Activated CD4-positive, alpha-beta T cell treated with anti-CD3 and anti-CD28 coated beads, Interleukin-2, amount 50 U/mL, for 4 hours (primary cell): ENCODE measurements around the gene SS18.
"Not testable (repeated sequence)": the region's sequence is repeated elsewhere in the genome, so short reads cannot be mapped to it uniquely, and the experiment has no call there.

ENCODE experiments used
- DNase-seq, 2 experiments: peaks; one replicate each; pipeline ENCODE4 v3.0.0-alpha.2; 2020

The SS18 gene

GRCh38 chr18:26090130-26091046 lies at the start of gene SS18:
Gene SS18, minus strand, starts transcription at chr18:26090613. Its CDS starts 44 bp downstream, at chr18:26090569.
- DNase-seq: peak; percentile 81 to 85

GRCh38 chr18:26135548-26135947 lies 45.1 kb upstream of the SS18 start:
- DNase-seq: no peak

GRCh38 chr18:26134107-26134506 lies 43.7 kb upstream of the SS18 start:
- no peak for DNase-seq

GRCh38 chr18:26133652-26134051 lies 43.2 kb upstream of the SS18 start, which contains the start of gene PSMA8:
Gene PSMA8, plus strand, starts transcription at chr18:26133869. Its CDS starts 97 bp downstream, at chr18:26133966.
- DNase-seq: peak; percentile 33 to 45

GRCh38 chr18:26128192-26128591 lies 37.8 kb upstream of the SS18 start:
- DNase-seq: not testable (repeated sequence)

- no peak for DNase-seq
Measured at GRCh38 chr18:26127786-26128185, 37.4 kb upstream of the SS18 start.

DNA sequence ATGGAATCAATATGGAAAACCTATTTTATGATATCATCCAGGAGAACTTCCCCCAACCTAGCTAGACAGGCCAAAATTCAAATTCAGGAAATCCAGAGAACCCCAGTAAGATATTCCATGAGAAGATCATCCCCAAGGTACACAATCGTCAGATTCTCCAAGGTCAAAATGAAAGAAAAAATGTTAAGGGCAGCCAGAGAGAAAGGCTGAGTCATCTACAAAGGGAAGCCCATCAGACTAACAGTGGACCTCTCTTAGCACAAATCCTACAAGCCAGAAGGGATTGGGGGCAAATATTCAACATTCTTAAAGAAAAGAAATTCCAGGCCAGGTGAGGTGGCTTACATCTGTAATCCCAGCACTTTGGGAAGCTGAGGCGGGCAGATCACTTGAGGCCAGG lies 31.6 kb upstream of the SS18 start:
- not testable (repeated sequence) for DNase-seq

GRCh38 chr18:26121476-26121875 lies 31.1 kb upstream of the SS18 start:
- no peak for DNase-seq

- DNase-seq: no peak
Measured at GRCh38 chr18:26119246-26119645, 28.8 kb upstream of the SS18 start.

DNA sequence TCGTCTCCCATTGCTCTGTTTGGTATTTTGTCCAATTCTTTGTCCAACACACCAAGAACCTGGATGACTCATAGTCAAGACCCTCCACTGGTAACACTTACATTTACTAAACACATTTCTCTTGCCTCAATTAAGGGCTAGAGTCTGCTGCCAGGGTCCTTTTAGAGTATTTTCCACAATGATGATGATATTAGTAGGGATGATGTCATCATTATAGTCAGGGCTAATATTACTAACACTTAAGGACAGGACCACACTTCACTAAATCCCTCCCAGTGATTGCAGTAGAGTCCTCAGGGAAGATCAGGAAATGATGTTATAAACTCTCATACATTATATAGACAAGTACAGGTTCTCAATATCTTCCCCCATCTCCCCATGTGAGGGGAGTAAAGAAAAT lies 13.6 kb upstream of the SS18 start:
- no peak for DNase-seq

- DNase-seq: peak; percentile 21 to 32
Measured at GRCh38 chr18:26103579-26103978, 13.2 kb upstream of the SS18 start.

- DNase-seq: no peak
Measured at GRCh38 chr18:26097563-26097962, 7.2 kb upstream of the SS18 start.

DNA sequence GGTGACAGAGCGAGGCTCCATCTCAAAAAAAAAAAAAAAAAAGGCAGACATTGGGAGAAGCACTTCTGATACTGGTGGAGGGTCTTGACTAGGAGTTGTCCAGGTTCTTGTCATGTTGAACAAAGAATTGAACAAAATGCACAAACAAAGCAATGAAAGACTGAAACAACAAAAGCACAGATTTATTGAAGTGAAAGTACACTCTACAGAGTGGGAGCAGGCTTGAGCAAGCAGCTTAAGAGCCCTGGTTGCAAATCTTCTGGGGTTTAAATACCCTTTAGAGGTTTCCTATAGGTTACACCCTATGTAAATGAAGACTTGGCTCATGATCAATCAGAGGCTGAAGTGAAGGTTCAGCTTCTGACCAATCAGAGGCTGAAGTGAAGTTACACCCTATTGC lies 6.4 kb upstream of the SS18 start:
- no peak for DNase-seq

DNA sequence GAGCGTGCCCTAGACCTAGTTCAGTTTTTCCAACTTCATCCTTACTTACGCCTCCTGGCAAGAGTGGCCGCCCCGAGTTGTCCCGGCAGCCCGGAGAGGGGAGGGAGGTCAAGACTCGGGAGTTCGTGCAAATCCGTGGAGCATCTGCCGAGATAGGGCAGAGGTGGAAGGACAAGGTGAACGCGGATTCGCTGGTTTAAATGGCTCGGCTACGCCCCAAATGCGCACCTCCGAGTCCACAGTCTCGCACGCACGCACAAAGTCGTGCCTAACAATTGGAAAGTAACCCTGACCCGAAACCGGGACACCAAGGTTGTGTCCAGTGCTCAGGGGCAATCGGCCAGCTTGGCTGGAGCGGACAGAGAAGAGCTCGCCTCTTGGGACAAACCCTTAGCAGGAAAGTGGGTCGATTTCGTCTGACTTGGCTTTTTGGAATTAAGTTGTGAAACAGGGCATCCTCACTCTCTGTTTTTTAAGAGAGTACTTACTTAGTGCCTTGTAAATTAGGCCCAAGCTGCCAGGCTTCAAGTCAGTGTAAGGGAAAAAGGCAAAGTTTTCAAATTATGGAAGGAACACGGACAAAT lies 726 bp upstream of the SS18 start:
- no peak for DNase-seq

DNA sequence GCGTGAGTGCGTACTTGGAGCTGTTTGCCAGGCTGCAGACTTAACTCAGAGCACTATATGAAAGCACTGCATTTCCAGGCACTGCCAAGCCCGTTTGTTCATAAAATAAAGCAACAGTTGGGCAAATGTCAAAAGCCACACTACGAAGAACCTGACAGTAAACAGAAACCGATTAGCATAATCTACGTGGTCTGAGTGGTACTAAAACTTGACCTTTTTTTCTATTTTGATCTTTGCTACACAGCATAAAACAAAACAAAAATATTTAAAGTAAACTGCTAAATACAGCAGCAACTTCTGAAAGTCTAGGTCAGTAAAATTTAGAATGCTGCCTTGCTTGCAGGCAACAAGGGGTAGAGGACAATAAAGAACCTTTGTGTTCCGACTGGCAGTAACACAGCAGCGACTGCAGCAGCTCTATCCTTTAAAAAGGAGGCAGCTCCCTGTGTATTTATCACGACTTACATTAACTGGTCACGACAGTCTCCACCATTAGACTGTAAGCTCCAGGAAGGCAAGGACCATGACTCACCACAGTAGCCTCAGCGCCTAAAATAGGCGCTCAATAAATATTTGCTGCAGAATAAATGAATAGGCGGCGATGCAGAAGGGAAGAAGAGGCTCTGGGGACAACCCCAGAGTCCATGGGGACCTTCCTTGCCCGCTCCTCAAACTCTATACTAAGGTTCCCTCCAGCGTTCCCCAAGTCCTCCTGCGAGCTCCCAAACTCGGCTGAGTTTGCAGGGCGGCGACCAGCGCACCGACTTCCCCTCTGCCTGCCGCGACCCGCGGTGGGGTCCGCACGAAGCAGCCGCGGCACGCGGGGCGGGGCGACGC lies 902 bp downstream of the SS18 start:
- no peak for DNase-seq

- DNase-seq: no peak
Measured at GRCh38 chr18:26088487-26088886, 1.9 kb downstream of the SS18 start.

DNA sequence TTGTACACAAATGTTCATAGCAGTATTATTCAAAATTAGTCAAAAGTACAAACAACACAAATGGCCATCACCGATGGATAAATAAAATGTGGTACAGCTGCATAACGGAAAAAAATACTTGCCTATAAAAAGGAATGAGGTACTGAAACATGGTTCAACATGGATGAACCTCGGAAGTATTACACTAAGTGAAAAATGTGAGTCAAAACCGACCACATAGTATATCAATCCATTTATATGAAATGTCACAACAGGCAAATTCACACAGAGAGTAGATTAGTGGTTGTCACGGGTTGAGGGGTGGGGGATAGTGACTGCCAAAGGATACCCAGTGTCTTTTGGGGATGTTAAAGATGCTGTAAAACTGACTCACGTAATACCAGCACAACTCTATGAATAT lies 3.5 kb downstream of the SS18 start:
- no peak for DNase-seq

GRCh38 chr18:26085056-26085455 lies 5.4 kb downstream of the SS18 start:
- no peak for DNase-seq

GRCh38 chr18:26083099-26083498 lies 7.3 kb downstream of the SS18 start:
- DNase-seq: no peak

GRCh38 chr18:26082475-26082874 lies 7.9 kb downstream of the SS18 start:
- DNase-seq: no peak

DNA sequence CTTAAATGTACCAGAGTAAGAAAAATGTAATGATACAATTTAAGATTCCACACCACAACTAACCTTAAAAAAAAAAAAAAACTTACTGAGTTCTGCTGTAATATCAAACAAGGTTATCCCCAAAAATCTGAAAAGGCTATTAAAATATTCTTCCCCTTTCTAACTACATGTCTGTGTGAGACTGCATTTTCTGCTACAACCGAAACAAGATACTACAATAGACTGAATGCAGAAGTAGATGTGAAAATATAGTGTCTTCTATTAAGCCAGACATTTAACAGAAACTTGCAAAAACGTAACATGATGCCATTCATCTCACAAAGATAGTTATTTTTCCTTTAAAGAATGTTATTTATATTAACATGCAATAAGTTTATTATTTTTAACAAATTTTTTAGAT lies 16.2 kb downstream of the SS18 start:
- no peak for DNase-seq

GRCh38 chr18:26073758-26074157 lies 16.7 kb downstream of the SS18 start:
- no peak for DNase-seq

DNA sequence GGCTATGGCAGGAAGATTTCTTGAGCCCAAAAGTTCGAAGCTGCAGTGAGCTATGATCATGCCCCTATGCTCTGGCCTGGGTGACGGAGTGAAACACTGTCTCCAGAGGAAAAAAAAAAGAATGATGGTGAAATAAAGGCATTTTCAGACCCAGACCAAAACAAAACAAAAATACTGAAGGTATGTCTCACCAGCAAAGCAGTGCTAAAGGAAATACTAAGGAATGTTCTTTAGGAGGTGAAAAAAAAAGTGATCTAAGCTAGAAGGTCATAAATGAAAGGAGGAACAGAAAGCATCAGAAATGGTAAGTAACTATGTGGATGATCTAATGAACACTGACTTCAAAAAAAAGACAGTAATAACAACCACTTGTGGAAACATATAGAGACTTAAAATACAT lies 18.7 kb downstream of the SS18 start:
- DNase-seq: no peak
